Mammary epithelial cell (primary cell): Measurements from ENCODE around the gene PARP6.

Experiments
- CTCF ChIP-seq, 2 donors: IDR thresholded peaks in 1 of 2; conservative IDR thresholded peaks in 1 of 2; 2 replicates each; pipeline ENCODE4 v1.5.1; 2011 to 2012; ENCODE audit warnings: inconsistent platforms in 2 of 2, low read length in 2 of 2, mild to moderate bottlenecking in 2 of 2, control low read depth in 1 of 2, low read depth in 1 of 2; ENCODE audit not compliant: insufficient read depth in 1 of 2; ENCODE audit errors: extremely low read depth in 1 of 2
- EZH2 ChIP-seq: IDR thresholded peaks from 2 replicates; pipeline ENCODE4 v1.6.1; 2012; ENCODE audit warnings: low read length, inconsistent platforms, borderline replicate concordance

GRCh38 chr15:72307026-72307425 is 34.7 kb upstream of the PARP6 start:
- no peak for TF ChIP-seq CTCF (conservative IDR thresholded peaks at IDR 0.05 in 1 of 2, IDR thresholded peaks at IDR 0.05 in 1 of 2; ENCODE audit: extremely low read depth in 1 of 2, insufficient read depth in 1 of 2, low read depth in 1 of 2, low read length in 2 of 2)
- no peak for TF ChIP-seq EZH2
